Activated CD8-positive, alpha-beta memory T cell treated with anti-CD3 and anti-CD28 coated beads for 48 hours (primary cell): ENCODE measurements around the gene AQP10.
"Not testable (repeated sequence)": the region's sequence is repeated elsewhere in the genome, so short reads cannot be mapped to it uniquely, and the experiment has no call there.

Experiments
- DNase-seq, 3 experiments: peaks; one replicate each; pipeline ENCODE4 v3.0.0-alpha.2; 2020; ENCODE audit warnings: low read depth in 2 of 3, low spot score in 2 of 3

AQP10 gene

GRCh38 chr1:154320882-154321608, at the start of gene AQP10:
Gene AQP10, plus strand, starts transcription at chr1:154321093. Its CDS starts 63 bp downstream, at chr1:154321156.
- no peak for DNase-seq

- peak; percentile 88 to 92 (median 91) for DNase-seq
Measured at GRCh38 chr1:154272217-154272998, 48.5 kb upstream of the AQP10 start, which contains the start of gene HAX1. Gene HAX1, plus strand, starts transcription at chr1:154272629. Its CDS starts 95 bp downstream, at chr1:154272724.

- no peak for DNase-seq
Measured at GRCh38 chr1:154272999-154273563, 47.8 kb upstream of the AQP10 start.

GRCh38 chr1:154276797-154277196, 44.1 kb upstream of the AQP10 start:
- no peak for DNase-seq

- not testable (repeated sequence) for DNase-seq
Measured at GRCh38 chr1:154287591-154287990, 33.3 kb upstream of the AQP10 start.

GRCh38 chr1:154288661-154289060, 32.2 kb upstream of the AQP10 start:
- DNase-seq = no peak

- no peak for DNase-seq
Measured at GRCh38 chr1:154290921-154291320, 30.0 kb upstream of the AQP10 start.

GRCh38 chr1:154295408-154296235, 25.3 kb upstream of the AQP10 start:
- DNase-seq = no peak

- no peak for DNase-seq
Measured at GRCh38 chr1:154301582-154301981, 19.3 kb upstream of the AQP10 start.

- peak in 1 of 3 experiments; percentile 24 for DNase-seq
Measured at GRCh38 chr1:154304664-154305337, 16.1 kb upstream of the AQP10 start.

- no peak for DNase-seq
Measured at GRCh38 chr1:154306151-154306550, 14.7 kb upstream of the AQP10 start.

- DNase-seq = not testable (repeated sequence)
Measured at GRCh38 chr1:154307670-154308270, 13.1 kb upstream of the AQP10 start.

GRCh38 chr1:154309136-154309535, 11.8 kb upstream of the AQP10 start:
- not testable (repeated sequence) for DNase-seq

GRCh38 chr1:154312229-154313065, 8.4 kb upstream of the AQP10 start:
- not testable (repeated sequence) for DNase-seq

GRCh38 chr1:154313066-154313356, 7.9 kb upstream of the AQP10 start:
- no peak for DNase-seq

GRCh38 chr1:154314226-154314625, 6.7 kb upstream of the AQP10 start:
- DNase-seq = not testable (repeated sequence)

GRCh38 chr1:154316704-154317103, 4.2 kb upstream of the AQP10 start:
- no peak for DNase-seq

GRCh38 chr1:154318386-154318785, 2.5 kb upstream of the AQP10 start:
- DNase-seq = no peak

GRCh38 chr1:154321609-154321934, 679 bp downstream of the AQP10 start:
- DNase-seq = not testable (repeated sequence)
